PC-9 (cell line): Measurements from ENCODE around the gene RUVBL2. TPM values are rescaled to one million over a fixed set of nuclear protein-coding genes. Genes with fewer than 3 reads are reported as not detected.

Source experiments
- BruUV-seq: library from RNA; stranded (reverse); fragments of 400-500 nt; replicated peaks from 2 replicates; lab custom pipeline; 2021; lab: Mats Ljungman, UMichigan
- CTCF ChIA-PET: fragments of 300-600 bp; sonication (Branson Sonifier 250); formaldehyde crosslinking; loops from one replicate; lab custom pipeline; 2022; ENCODE audit warnings: antibody characterized with exemption; lab: Charles Lee
- POLR2A ChIA-PET: fragments of 300-600 bp; sonication (Branson Sonifier 250); formaldehyde crosslinking; loops from one replicate; lab custom pipeline; 2022; ENCODE audit warnings: antibody characterized with exemption; ENCODE audit not compliant: unreplicated experiment; lab: Charles Lee
- DNase-seq, 2 experiments: peaks; one replicate each; pipeline versions ENCODE4 v3.0.0 to v3.0.0-alpha.2; 2015 to 2022; ENCODE audit warnings: mixed read lengths in 1 of 2
- H2AFZ ChIP-seq: fragments of 200-600 bp; sonication (generic); 2 replicates; pipeline ENCODE4 v1.8.1; 2017; ENCODE audit warnings: antibody characterized with exemption
- H3F3A ChIP-seq: fragments of 200-600 bp; sonication (generic); 2 replicates; pipeline ENCODE4 v1.8.1; 2017; ENCODE audit warnings: antibody characterized with exemption, mild to moderate bottlenecking, low read depth; ENCODE audit not compliant: insufficient read depth
- H3K27ac ChIP-seq: fragments of 200-600 bp; sonication (generic); 2 replicates; pipeline ENCODE4 v1.6.1; 2016; ENCODE audit warnings: mixed run types
- H3K27me3 ChIP-seq: fragments of 200-600 bp; sonication (generic); 2 replicates; pipeline ENCODE4 v1.6.1; 2016; ENCODE audit warnings: low read depth, mixed run types; ENCODE audit not compliant: insufficient read depth
- H3K36me3 ChIP-seq: fragments of 200-600 bp; sonication (generic); 2 replicates; pipeline ENCODE4 v1.6.1; 2016; ENCODE audit warnings: low read depth, mixed run types
- H3K4me1 ChIP-seq: fragments of 200-600 bp; sonication (generic); replicated peaks from 2 replicates; pipeline ENCODE4 v1.6.1; 2016; ENCODE audit warnings: mixed run types; ENCODE audit not compliant: insufficient read depth
- H3K4me2 ChIP-seq: fragments of 200-600 bp; sonication (generic); 2 replicates; pipeline ENCODE4 v1.6.1; 2017; ENCODE audit warnings: mixed run types
- H3K4me3 ChIP-seq: fragments of 200-600 bp; sonication (generic); 2 replicates; pipeline ENCODE4 v1.6.1; 2016; ENCODE audit warnings: mixed run types
- H3K79me2 ChIP-seq: fragments of 200-600 bp; sonication (generic); 2 replicates; pipeline ENCODE4 v1.6.1; 2017; ENCODE audit warnings: low read depth, mixed run types
- H3K9me2 ChIP-seq: fragments of 200-600 bp; sonication (generic); 2 replicates; pipeline ENCODE4 v1.8.1; 2017; ENCODE audit warnings: mild to moderate bottlenecking; ENCODE audit not compliant: insufficient read depth
- H3K9me3 ChIP-seq: fragments of 200-600 bp; sonication (generic); 2 replicates; pipeline ENCODE4 v1.8.1; 2016; ENCODE audit warnings: low read depth; ENCODE audit not compliant: insufficient read depth
- H4K20me1 ChIP-seq: fragments of 200-600 bp; sonication (generic); 2 replicates; pipeline ENCODE4 v1.8.1; 2017; ENCODE audit not compliant: insufficient read depth
- EZH2 ChIP-seq: fragments of 200-600 bp; sonication (generic); IDR thresholded peaks from 2 replicates; pipeline ENCODE4 v1.8.0; 2017; ENCODE audit warnings: antibody characterized with exemption, low read depth
- intact Hi-C: fragments of 100-400 bp; cut with micrococcal nuclease; formaldehyde crosslinking; loops from one replicate; pipeline ENCODE4 v1.10.0; 2022; ENCODE audit not compliant: unreplicated experiment
- total RNA-seq: library from RNA; stranded (reverse); gene quantifications from 2 replicates; pipeline ENCODE4 v1.2.3, GENCODE V29; 2021
- TF ChIP-seq, protein P1 (sequence below): fragments of 200-600 bp; sonication (generic); conservative IDR thresholded peaks from 2 replicates; pipeline ENCODE4 v1.6.1; 2017; ENCODE audit warnings: mixed run types, antibody characterized with exemption, mild to moderate bottlenecking, moderate library complexity

Gene RUVBL2
- total RNA-seq, 1 experiment from 2014 or later: 179 TPM

DNA sequence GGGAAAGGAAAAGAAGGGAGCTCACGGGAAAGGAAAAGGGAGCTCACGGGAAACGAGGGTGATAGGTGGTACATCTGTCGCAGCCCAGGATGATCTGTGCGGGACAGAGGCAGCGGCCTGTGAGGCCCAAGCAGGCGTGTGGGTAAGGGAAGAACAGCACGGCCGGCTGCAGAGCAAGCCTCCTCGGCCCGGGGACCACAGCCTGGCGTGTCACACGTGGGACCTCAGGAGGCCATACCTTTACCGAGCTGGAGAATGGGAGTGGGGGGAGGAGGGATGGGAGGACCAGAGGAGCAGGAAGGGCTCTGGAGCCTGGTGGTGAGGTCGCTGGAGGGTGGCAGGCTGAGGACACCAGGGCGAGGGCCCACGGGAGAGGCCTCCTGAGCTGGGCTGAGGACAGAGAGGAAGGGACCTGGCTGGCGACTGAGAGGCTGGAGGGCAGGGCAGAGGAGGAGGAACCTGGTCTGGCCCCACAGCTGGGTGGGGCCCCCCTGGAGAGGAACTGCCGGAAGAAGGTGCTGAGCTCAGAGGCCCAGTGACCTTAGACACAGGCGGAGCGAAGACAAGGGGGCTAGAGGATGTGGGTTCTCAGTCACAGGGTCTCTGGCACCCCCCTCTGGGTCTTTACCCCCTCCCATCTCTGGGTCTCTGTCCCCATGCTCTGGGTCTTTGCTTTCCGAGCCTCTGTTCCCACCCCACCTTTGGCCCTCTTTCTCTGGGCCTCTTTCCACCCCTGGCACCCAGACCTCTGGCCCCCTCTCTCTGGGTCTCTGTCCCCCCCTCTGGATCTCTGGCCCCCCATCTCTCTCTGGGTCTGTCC lies 31.4 kb upstream of the RUVBL2 start:
- Histone ChIP-seq H4K20me1 (peaks cover 18% of the 10 kb centered on the region), H3K4me3 (peak overlapping the region; percentile 84; the same call in 1 of the 2 replicates), H3F3A (peaks cover 78% of the 10 kb centered on the region), H2AFZ (no peak overlapping the region), H3K36me3 (peaks cover 22% of the 10 kb centered on the region), H3K4me2 (peak overlapping the region; percentile 96), H3K9me2 (no peaks in the 10 kb centered on the region), H3K27me3 (no peaks in the 10 kb centered on the region), H3K27ac (peak overlapping the region; percentile 95), H3K9me3 (no peaks in the 10 kb centered on the region), H3K4me1 (peaks cover 33% of the 10 kb centered on the region), H3K79me2 (peaks cover 28% of the 10 kb centered on the region)
- CTCF ChIA-PET: no interaction called here
- POLR2A ChIA-PET: interaction anchor here (0.5 to 1.1 kb wide), 13 partner anchors 19 to 345 kb away, joined by 3 to 26 read pairs (median 5); partner anchors contain the start of genes DHDH, GYS1, NUCB1 and RUVBL2
- intact Hi-C loops: loop anchor here (1.0 to 10.0 kb wide), 3 partner anchors 87 to 477 kb away; partner anchors contain the start of gene HSD17B14
- BruUV-seq: TSS peak; percentile 20
- peak; percentile 72 to 86 for DNase-seq
- TF ChIP-seq, protein P1, sequence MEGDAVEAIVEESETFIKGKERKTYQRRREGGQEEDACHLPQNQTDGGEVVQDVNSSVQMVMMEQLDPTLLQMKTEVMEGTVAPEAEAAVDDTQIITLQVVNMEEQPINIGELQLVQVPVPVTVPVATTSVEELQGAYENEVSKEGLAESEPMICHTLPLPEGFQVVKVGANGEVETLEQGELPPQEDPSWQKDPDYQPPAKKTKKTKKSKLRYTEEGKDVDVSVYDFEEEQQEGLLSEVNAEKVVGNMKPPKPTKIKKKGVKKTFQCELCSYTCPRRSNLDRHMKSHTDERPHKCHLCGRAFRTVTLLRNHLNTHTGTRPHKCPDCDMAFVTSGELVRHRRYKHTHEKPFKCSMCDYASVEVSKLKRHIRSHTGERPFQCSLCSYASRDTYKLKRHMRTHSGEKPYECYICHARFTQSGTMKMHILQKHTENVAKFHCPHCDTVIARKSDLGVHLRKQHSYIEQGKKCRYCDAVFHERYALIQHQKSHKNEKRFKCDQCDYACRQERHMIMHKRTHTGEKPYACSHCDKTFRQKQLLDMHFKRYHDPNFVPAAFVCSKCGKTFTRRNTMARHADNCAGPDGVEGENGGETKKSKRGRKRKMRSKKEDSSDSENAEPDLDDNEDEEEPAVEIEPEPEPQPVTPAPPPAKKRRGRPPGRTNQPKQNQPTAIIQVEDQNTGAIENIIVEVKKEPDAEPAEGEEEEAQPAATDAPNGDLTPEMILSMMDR: no peak
- no peak for TF ChIP-seq EZH2

DNA sequence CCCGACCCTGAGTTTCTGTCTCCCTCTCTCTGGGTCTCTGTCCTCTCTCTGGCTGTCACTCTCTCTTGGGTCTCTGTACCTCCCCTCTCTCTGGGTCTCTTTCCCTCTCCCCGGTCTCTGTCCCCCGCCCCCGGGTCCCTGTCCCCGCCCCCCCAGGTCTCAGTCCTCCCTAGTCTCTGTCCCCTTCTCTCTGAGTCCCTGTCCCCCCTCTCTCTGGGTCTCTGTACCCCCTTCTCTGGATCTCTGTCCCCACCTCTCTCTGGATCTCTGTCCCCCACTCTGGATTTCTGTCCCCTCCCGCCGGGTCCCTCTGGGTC lies 30.9 kb upstream of the RUVBL2 start:
- no TSS peak for BruUV-seq
- Histone ChIP-seq H3K27ac (peak overlapping the region; percentile 95), H3F3A (peaks cover 78% of the 10 kb centered on the region), H3K4me3 (peak overlapping the region; percentile 84; the same call in 1 of the 2 replicates), H3K9me2 (no peaks in the 10 kb centered on the region), H4K20me1 (peaks cover 22% of the 10 kb centered on the region), H3K79me2 (peaks cover 33% of the 10 kb centered on the region), H2AFZ (no peak overlapping the region), H3K27me3 (no peaks in the 10 kb centered on the region), H3K9me3 (no peaks in the 10 kb centered on the region), H3K4me2 (peak overlapping the region; percentile 96), H3K36me3 (peaks cover 20% of the 10 kb centered on the region), H3K4me1 (peaks cover 38% of the 10 kb centered on the region)
- ChIA-PET POLR2A (interaction anchor here (0.5 to 1.0 kb wide), 6 partner anchors 29 to 120 kb away, joined by 3 to 12 read pairs (median 4); partner anchors contain the start of genes DHDH, GYS1 and RUVBL2), CTCF (no interaction called here)
- TF ChIP-seq EZH2: no peak
- TF ChIP-seq, protein P1: no peak
- intact Hi-C loops: loop anchor here (1.0 to 10.0 kb wide), 3 partner anchors 88 to 478 kb away; partner anchors contain the start of gene HSD17B14
- no peak for DNase-seq

DNA sequence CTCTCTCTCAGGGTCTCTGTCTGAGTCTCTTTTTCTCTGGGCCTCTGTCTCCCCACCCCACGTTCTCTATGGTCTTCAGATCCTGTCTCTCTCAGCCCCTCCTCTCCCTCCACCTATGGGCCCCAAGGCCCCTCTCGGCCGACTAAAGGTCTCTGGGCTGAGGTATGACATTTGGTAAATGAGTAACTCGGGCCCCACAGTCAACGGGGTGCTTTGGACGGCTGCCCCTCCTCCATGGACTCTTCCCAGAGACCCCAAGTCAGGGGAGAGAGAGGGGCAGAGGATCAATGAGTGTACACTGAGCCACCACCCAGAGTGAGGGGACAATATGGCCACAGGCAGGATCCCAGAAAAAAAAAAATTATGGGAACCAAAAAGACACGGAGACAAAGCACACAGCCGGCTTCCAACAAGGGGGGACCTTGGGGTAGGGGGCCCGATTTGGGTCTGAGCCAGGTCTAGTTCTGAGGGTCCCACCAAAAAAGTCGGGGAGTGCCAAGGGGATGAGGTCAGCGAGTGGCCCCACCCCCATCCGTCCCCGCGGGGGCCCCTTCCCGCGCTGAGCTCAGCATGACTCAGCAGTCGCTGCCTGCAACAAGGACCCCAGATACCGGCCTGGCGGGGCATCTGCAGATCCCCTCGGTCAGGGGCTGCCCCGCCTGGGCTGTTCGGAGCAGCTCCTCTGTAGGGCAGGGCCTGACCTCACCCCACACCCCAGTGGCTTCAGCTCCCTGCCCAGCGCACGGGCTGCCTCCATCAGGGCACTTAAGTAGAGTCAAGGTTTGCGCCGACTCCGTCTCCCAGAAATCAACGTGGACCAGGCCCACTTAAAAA lies 30.1 kb upstream of the RUVBL2 start:
- no TSS peak for BruUV-seq
- H3K4me1 ChIP-seq: peaks cover 39% of the 10 kb centered on the region
- H3K79me2 ChIP-seq: peaks cover 33% of the 10 kb centered on the region
- peak overlapping the region; percentile 96 for H3K4me2 ChIP-seq
- POLR2A ChIA-PET: interaction anchor here (0.5 to 0.7 kb wide), 9 partner anchors 30 to 479 kb away, joined by 3 to 9 read pairs (median 4); partner anchors contain the start of gene RUVBL2
- H2AFZ ChIP-seq: no peak overlapping the region
- no peaks in the 10 kb centered on the region for H3K9me2 ChIP-seq
- TF ChIP-seq, protein P1: no peak
- no peak for TF ChIP-seq EZH2
- DNase-seq: peak; percentile 69 to 87
- H3K4me3 ChIP-seq: peak overlapping the region; percentile 84
- peaks cover 22% of the 10 kb centered on the region for H4K20me1 ChIP-seq
- H3K9me3 ChIP-seq: no peaks in the 10 kb centered on the region
- no peaks in the 10 kb centered on the region for H3K27me3 ChIP-seq
- peak overlapping the region; percentile 95 for H3K27ac ChIP-seq
- intact Hi-C loops: loop anchor here (2.0 to 10.0 kb wide), 3 partner anchors 29 to 479 kb away; partner anchors contain the start of genes GYS1, HSD17B14 and RUVBL2
- CTCF ChIA-PET: interaction anchor here (0.6 to 0.7 kb wide), 2 partner anchors 45 to 124 kb away, joined by 3 read pairs; no protein-coding TSS in a partner anchor
- peaks cover 18% of the 10 kb centered on the region for H3K36me3 ChIP-seq
- peaks cover 78% of the 10 kb centered on the region for H3F3A ChIP-seq
